Left renal pelvis (tissue), 4 donors: ENCODE measurements around the gene GOLGA7B. TPM values are rescaled to one million over a fixed set of nuclear protein-coding genes. Genes with fewer than 3 reads are reported as not detected.
"Not testable (repeated sequence)": the region's sequence is repeated elsewhere in the genome, so short reads cannot be mapped to it uniquely, and the experiment has no call there.

ENCODE experiments used
- DNase-seq, 4 donors: peaks; one replicate each; pipeline ENCODE4 v3.0.0-alpha.2; 2013; ENCODE audit warnings: low read depth in 4 of 4, low spot score in 3 of 4
- polyA plus RNA-seq, 4 donors: library from polyadenylated mRNA; unstranded; fragments of 120-200 nt; gene quantifications; one replicate each; pipeline ENCODE4 v1.2.1, GENCODE V29; 2013; ENCODE audit not compliant: insufficient read length in 4 of 4

The GOLGA7B gene
- polyA plus RNA-seq, 4 donors = 0.15 to 1.2 (median 0.67) TPM

DNA sequence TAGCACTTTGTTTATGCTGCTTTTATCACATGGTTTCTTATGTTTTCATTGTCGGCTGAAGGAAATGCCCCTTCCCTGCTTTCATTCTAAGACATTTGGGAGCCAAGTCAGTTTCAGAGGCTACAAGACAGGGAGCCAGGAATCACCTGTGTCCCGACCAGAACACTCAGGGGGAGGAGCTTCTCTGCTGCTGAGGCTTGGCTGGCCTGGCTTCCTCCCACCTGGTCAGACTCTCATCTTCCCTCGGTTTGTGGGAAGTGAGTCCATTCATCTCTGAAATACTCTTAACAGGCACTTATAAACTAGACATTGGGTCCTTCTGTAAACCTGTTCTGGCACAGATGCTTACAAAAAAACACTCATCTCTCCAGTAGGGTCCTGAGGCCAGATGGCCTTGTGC, 19.6 kb upstream of the GOLGA7B start:
- no peak for DNase-seq

DNA sequence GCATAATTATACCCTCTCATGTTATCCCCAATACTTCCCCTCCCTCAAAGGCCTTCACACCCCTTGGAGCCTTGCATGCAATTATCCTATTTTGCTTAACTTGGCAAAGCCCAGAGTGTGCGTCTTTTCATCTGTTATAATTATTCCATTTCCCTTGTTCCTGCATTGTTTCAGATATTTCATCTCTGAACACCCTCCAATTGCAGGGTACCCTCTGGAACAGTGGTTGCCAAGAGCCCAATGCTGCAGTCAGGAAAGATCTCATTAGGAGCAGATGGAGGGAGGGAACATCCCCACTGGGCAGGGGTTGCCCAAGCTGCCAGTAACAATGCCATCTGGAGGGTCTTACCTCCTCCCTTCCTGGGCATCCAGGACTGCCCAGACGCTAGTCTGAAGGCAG, 18.4 kb upstream of the GOLGA7B start:
- no peak for DNase-seq

DNA sequence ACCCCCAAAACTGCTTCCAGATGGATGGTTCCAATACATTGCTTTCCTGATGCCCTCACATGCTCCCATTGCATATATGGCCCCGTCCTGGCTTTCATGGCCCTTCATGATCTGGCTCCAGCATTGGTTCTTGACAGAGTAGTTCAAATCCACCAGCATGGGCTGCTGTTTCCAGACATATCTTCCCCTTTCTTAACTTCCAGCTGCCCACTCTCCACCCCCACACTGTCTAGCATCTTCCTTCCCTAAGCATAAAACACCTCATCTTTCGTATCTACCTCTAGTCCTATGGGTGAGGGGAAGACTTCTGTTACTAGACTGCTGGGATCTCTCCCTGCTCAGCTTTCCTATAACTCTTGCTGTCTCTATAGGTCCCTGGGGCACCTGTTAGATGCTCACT, 13.2 kb upstream of the GOLGA7B start:
- no peak for DNase-seq

DNA sequence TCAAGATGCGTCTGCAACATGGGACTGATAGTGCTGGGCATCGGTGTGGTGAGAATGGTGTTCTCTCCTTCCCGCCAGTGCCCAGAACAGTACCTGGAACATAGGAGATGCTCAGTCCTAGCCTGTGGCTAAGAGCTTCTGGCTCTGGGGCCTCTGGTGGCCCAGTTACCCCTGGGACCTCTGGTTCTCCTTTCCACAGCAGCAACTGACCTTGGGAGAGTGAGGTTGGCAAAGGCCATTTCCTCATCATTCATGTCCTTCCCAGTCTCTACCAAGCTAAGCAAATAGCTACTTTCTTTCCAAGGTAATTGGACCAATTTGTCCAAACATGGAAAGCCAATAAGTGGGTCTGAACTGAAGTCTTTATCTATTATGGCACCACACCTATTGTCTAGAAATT, 11.6 kb upstream of the GOLGA7B start:
- DNase-seq = no peak

DNA sequence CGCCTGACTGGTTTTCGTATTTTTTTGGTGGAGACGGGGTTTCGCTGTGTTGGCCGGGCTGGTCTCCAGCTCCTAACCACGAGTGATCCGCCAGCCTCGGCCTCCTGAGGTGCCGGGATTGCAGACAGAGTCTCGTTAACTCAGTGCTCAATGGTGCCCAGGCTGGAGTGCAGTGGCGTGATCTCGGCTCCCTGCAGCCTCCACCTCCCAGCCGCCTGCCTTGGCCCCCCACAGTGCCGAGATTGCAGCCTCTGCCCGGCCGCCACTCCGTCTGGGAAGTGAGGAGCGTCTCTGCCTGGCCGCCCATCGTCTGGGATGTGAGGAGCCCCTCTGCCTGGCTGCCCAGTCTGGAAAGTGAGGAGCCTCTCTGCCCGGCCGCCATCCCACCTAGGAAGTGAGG, 8.5 kb upstream of the GOLGA7B start:
- DNase-seq = not testable (repeated sequence)

GRCh38 chr10:97842114-97842513, 7.5 kb upstream of the GOLGA7B start:
- DNase-seq = not testable (repeated sequence)

- DNase-seq = no peak
Observed at GRCh38 chr10:97842656-97843280, 6.9 kb upstream of the GOLGA7B start.

DNA sequence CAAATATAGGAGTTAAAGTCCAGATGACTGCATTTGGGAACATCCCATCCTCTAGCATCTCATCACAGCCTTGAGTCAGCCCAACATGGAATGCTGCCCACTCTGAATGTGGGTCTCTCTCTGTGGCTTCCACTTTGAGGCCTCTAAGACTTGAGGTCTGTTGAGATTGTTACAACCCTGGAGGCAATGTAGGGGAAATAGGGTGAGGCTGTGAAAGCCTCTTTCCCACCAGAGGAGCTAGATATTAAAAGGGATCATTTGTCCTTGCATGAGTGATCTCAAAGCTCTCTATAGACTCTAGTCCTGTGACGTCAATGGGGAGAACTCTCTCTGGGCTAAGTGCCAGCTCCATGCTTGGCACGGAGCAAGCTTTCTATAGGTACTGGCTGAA, 6.4 kb upstream of the GOLGA7B start:
- no peak for DNase-seq

- not testable (repeated sequence) for DNase-seq
Observed at GRCh38 chr10:97843972-97844371, 5.7 kb upstream of the GOLGA7B start.

DNA sequence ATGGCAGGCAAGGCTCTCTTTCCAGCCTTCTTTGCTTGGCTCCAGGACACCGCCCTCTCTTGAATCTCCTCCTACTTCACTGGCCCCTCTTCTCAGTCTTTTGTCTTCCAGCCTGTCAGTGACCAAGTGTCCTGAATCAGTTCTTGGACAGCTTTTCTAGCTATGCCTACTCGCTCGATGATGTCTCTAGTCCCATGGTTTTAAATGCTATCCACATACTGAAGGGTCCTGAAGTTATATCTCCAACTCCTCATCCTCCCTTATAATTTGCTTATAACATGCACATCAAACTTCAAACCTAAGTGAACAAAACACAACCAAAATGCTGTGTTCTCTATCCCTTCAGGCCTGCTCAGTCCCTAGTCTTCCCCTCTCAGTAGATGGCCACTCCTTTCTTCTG, 5.0 kb upstream of the GOLGA7B start:
- no peak for DNase-seq

DNA sequence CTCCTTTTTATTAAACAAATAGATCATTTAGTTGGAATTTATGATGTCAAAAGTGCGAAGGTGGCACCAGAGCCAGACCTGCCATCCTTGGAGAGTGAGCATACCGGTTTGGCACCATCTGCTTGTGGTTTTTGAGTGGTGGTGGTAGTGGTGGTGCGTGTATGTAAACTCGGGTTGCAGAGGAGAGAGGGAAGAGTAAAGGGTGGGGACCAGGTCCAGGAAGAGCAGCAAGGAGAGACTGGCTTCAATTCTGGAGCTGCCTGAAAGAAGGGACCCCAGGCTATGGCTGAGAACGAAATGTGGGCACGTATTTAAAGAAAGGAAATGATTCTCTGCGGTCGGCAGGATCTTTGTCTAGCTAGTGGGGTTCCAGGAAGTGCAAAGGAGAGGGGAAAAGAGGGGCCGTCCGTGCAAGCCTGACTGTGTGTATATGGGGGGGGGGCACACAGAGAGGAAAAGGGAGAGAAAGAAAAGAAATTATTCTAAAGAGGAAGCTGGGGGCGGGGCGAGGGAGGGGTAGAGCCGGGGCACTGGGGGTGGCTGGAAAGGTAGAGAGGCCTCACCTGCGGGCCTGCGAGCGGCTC, 448 bp upstream of the GOLGA7B start:
- DNase-seq = no peak

- no peak for DNase-seq
Observed at GRCh38 chr10:97850446-97850845, 803 bp downstream of the GOLGA7B start.

DNA sequence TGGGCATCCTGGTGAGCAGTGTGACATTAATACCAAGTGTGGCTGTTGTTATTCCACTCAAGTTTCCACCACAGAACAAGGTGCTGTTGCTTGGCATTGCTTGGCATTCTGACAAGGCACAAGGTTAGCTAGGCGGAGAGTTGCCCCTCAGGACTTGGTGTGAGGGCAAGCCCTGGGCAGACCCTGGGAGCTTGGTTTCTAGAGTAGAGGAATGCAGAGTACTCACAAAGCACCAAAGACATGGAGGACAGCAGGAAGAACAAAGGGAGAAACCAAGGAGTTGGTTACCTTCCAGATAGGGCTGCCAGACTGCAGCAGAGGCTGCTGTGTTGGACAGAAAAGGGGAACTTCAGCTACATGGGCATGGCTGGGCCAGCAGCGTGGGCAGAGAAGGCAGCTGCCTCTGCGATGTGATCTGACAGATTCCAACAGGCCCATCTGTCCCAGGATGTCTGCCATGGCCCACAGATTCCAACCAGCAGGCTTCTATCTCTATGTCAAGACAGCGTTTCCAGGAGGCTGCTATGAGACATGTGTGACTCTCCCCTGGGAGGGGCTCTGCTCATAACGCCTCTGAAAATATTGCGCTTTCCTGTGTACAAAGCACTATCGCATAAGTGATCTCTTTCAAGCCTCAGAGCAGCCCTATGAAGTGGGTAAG, 1.8 kb downstream of the GOLGA7B start:
- DNase-seq = no peak

- DNase-seq = no peak
Observed at GRCh38 chr10:97852277-97852676, 2.6 kb downstream of the GOLGA7B start.

GRCh38 chr10:97852840-97853405, 3.3 kb downstream of the GOLGA7B start:
- no peak for DNase-seq

- DNase-seq = no peak
Observed at GRCh38 chr10:97854743-97855142, 5.1 kb downstream of the GOLGA7B start.

GRCh38 chr10:97858001-97858439, 8.4 kb downstream of the GOLGA7B start:
- no peak for DNase-seq

DNA sequence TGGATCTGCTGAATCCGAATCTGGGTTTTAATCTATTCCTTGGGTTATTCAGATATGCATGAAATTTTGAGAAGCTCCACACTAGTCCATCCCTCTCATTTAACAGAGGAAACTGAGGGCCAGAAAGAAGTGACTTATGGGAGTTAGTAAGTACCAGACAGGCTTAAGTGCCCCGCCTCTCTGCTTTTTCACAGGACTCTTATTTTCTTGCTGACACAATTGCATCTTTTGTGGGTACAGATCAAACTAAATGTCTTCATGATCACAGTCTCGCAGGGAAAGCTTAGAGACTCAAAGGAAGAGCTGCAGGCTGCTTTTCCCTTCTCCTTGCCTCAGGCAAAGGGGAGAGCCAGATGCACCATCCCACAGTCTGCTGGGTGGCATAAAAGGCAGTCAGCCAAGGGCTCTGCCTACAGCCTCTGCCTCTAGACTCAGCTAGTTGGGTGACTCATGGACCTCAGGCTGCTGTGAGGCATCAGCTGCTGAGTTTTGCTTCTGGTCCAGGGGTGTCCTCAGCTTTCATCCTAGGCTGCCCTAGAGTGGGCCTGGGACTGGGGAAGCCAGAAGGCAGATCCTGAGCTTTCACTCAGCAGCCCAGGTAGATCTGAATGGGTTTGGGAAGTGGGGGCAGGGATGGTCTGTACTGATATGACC, 11.6 kb downstream of the GOLGA7B start:
- DNase-seq = no peak

- no peak for DNase-seq
Observed at GRCh38 chr10:97861924-97862323, 12.3 kb downstream of the GOLGA7B start.

DNA sequence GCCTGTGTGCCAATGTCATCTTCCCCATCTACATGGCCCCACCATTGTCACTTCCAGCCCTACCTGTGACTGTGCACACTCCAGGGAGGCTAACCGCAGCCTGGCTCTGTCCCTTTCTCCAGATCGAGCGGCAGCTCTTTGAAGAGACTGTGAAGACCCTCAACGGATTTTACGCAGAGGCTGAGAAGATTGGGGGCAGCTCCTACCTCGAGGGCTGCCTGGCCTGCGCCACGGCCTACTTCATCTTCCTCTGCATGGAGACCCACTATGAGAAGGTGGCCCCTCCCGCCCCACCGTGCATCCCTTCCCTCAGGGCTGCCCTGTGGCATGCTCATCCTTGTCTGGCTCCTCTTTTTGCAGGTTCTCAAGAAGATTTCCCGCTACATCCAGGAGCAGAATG, 14.2 kb downstream of the GOLGA7B start:
- DNase-seq = no peak

GRCh38 chr10:97865488-97865887, 15.8 kb downstream of the GOLGA7B start:
- DNase-seq = no peak
